Left kidney (tissue), 2 donors: ENCODE results near the gene DPF3. TPM values are rescaled to one million over a fixed set of nuclear protein-coding genes. Genes with fewer than 3 reads are reported as not detected.

Experiments used
- DNase-seq: peaks from one replicate; pipeline ENCODE4 v3.0.0-alpha.2; 2013
- polyA plus RNA-seq: library from polyadenylated mRNA; unstranded; fragments of 120-200 nt; gene quantifications from one replicate; pipeline ENCODE4 v1.2.1, GENCODE V29; 2013; ENCODE audit not compliant: insufficient read length

DPF3 gene
- polyA plus RNA-seq, 1 donor: 5.3 TPM

GRCh38 chr14:72742118-72742837 is 151.6 kb downstream of the DPF3 start:
- peak; percentile 40 for DNase-seq

DNA sequence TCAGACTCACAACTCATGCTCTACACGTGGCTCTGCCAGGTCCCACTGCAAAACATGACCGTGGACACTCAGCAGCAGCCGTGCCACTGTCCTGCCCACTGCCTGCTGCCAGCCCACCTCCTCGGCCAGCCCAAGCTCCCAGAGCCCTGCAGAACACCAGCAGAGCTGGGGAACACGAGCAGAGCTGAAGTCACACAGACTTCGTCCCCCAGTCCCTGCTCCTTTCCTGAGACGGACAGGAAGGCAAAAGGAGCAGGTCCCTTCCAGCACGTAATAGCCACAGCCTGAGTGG is 152.1 kb downstream of the DPF3 start:
- DNase-seq: no peak

- no peak for DNase-seq
Measured at GRCh38 chr14:72740966-72741825, 152.7 kb downstream of the DPF3 start.

DNA sequence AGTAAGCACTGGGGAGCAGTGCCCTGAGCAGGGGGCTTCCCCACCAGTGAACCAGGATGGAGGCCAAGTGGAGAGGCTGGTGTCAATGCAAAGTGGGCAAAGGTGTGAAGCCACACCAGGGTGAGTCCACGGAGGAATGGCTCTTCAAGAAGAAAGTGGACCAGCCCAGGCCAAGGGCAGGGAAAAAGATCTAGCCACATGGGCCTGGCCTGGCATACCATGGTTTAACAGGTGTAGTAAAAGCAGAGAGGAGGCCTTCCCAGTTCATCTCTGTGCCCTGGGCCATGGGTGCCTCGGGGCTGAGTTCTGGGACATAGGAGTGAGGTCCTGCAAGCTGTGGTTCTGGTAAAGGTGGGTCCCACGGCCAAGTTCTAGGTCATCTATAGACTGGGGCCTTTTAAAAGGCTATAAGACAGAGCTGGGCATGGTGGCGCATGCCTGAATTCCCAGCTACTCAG is 153.4 kb downstream of the DPF3 start:
- no peak for DNase-seq

DNA sequence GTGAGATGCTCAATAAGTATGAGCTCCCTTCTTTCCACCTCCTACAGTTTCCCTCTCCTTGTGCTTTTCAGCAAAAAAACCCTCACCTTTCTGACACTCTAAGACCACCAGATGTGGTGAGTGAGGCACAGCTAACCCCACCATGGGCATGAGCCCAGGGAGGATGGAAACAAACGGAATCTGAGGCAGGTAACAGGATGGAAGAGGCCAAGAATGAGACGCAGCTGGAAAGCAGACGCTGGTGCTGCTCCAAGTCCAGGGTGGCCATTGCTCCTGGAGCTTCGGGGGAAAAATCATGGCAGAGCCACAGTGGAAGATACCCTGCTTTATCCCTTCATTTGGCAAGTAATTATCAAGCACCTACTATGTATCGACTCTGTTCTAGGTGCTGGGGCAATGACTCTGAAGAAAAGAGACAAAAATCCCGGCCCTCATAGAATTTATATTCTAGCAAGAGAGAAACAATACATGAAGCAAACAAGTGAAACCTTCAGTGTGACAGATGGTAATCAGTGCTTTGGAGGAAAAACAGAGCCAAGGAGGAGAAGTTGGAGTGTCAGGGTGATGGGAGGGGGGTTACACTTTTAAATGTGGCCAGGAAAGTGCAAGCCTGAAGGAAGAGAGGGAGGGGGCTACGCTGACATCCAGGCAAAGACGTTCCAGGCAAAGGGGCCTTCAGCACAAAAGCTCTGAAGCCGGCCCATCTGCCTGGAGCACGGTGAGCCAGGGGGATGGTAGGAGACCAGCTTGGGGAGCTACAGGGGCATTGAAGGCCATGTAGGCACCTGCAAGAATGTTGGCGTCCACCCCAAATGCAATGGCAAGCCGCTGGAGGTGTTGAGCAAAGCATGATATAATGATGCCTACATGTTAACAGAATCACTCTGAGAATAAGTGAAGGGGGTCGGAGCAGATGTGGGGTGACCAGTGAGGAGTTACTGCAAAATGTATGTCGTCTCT is 154.2 kb downstream of the DPF3 start:
- DNase-seq: no peak

DNA sequence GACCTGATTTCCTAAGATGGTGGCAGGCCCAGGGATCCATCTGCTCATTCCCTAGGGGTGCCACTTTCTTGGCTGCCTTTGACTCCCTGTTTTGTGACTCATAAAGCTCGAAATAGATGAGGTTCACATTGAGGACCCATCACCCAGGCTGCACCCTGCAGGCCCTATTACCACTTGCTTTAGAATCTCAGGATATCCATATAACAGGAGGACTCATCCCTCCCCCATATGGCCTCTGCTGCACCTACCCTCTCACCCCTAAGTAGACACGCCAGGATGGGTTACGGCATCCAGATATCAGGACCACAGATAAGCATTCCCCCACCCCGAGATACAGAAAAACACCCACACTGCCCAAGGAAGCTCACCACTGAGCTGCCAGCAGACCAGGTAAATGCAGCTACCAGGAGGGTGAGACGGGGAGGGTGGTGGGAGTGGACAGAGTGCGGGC is 155.7 kb downstream of the DPF3 start:
- no peak for DNase-seq

DNA sequence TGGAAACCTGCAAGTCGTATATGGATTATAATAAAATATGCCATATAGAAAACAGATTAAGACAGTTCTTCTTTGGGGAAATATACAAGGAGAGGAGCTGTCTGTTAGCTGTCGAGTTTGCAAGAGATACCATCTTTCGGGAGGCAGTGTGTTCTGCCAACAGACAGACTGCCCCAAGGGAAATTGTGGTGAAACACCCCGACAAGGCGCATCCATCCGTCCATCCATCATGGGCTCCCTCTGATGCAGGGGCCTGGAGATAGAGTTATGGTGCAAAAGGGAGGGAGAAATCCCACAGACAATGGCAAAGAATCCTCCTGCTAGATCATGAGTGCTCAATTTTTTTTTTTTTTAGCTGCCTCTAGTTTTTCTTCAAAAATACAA is 156.3 kb downstream of the DPF3 start:
- no peak for DNase-seq

GRCh38 chr14:72736786-72737559 is 156.9 kb downstream of the DPF3 start:
- DNase-seq: peak; percentile 49

- peak; percentile 32 for DNase-seq
Measured at GRCh38 chr14:72736308-72736707, 157.6 kb downstream of the DPF3 start.

GRCh38 chr14:72732022-72732780 is 161.7 kb downstream of the DPF3 start:
- no peak for DNase-seq

DNA sequence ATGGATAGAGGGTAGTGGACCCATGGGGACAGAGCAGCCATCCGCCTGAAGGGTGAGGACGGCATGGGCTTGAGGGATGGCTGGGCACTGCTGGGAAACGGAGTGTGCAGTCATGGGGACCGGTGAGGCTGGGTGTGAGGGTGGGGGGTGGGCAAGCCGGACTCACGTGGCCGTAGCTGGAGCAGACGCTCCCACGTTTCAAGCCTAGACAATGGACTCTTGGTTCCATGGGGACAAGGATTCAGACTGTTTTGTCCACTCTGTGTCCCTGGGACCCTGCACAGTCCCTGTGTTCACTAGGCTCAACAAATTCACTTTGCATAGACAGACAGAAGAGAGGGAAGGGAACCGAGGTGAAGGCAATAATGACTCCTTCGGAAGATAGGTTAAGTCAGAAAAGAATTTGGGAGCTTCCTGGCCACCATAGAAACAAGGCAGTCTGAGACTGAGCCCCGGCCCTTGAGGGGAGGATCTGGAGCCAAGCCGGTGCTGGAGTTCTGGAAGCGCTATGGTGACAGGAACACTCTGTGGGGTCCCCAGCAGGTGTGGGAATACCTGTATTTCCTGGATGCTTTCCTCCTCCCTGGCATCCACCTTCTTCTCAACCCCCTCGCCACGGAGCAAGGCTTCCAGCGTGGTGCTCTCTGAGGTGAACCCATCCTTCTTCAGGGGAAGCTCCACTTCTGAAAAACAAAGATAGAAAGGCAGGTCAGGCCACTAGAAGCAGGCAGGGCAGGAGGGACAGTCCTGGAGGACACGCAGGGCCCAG is 162.5 kb downstream of the DPF3 start:
- no peak for DNase-seq

DNA sequence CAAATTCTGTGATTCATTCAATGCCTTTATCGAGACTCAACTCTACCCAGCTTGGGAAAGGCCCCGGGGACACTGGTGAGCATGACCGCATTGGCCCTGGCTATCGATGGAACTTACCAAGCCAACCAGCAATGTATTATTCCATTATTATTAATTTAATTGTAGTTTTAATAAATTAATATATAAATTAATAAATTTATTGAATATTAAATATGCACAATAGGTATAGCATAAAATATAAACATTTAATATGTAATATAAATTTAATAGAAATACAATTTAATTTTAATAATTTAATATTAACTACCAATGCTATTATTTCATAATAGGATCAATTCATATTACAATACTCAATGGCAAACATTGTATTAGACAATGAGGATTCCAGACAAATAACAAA is 163.4 kb downstream of the DPF3 start:
- DNase-seq: no peak

- no peak for DNase-seq
Measured at GRCh38 chr14:72726444-72726843, 167.5 kb downstream of the DPF3 start.

DNA sequence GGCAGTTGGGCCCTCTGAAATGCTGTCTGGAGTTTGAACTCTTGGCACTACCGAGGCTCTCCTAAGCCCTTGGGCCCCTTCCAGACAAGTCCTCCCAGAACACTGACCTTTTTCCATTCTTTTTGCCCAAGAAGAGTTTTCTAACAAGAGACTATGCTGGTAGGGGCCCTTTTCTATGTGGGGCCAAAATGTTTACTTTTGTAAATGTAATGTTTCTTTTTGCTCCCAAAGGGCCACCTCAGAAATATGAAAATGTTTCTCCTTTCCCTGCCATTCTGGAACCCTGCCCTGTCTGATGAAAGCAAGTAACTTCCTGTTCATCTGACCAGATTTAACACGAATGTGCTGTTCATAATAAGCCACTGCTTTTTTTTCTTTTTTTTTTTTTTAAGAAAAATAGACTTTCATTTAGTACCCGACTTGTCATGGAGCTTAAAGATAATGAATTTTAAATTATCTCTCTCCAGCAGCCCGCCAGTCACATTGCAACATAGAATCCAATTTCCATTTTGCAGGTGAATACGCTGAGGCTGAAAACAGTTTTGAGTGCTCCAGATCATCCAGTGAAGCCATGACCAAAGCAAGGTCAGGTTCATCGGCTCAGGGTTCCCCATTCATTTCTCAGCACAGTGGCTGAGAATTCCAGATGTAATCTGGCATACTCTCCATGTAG is 169.9 kb downstream of the DPF3 start:
- DNase-seq: no peak

DNA sequence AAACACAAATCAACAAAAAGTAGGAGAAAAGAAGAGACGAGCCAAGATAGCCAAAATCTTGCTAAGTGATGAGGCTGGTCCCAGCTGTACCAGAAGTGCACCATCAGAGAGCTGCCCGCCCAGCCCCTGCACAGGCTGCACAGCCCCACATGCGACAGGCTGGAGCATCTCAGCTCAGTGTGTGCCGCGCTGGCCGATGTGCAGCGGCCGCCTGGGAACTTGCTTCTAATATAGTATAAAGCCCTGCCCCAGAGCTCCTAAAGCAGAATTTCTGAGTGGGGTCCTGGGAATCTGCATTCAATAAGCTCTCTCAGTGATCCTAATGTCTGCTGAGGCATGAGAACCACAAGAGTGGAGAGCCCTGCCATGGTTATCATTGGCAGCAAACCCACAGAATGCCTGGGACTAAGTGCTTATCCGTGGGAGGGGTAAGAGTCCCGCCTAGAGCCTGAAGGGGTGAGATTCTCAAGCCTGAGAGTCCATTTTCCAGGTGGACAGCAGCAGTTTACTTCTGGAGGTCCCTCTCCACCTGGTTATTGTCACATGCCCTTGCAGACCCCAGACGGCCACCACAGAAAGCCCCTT is 171.6 kb downstream of the DPF3 start:
- no peak for DNase-seq

DNA sequence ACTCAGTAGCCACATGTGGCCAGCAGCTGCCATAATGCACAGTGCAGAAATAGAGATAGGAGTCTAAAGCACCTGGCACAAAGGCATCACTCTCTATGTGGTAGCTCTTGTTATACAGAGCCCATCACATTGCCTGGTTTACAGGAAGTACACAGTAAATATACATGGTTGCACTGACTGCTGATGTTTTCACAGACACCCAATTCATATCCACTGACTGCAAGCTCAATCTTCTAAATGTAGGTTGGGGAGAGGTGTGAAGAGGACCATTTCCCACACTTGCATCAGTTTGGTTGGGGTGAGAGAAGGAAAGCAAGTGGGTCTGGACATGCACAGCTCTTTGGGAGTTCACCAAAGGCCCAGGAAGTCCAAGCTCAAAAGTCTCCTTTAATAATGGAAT is 172.8 kb downstream of the DPF3 start:
- DNase-seq: no peak

DNA sequence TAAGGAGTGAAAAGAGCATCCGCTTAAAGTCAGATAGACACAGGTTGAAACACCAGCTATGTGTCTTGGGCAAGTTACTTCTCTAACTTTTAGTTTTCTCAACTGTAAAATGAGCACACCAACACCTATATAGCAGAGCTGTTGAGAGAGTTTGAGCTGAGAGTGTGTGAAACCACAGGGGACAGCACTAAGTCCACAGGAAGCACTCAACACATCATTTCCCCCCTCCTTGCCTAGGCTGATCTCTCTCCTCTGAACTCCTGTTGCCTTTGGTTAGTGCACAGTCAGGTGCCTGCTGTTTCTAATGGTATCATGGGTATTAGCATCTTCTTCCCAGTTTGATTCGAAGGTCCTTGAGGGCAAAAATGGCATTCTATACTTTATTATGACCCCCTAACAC is 176.7 kb downstream of the DPF3 start:
- DNase-seq: no peak

GRCh38 chr14:72716476-72716875 is 177.4 kb downstream of the DPF3 start:
- no peak for DNase-seq

DNA sequence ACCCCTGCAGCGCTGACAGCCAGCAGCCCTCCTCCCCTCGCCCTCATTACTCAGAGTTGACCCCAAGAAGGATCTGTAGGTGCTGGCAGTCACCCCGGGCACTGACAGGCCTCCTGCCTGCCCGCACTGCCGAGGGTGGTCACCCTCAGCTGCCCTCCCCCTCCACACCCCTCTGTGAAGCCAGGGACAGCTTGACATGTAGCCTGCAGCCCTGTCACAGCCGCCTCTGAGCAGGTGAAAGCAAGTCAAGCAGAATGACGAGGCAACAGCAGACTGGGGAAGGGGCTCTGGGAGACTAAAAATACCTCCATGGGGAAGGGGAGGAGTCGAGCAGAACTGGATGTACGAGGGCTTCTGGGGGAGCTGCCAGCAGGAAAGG is 178.1 kb downstream of the DPF3 start:
- peak; percentile 44 for DNase-seq
